ENCODE data around the gene MS4A4E. TPM values are rescaled to one million over a fixed set of nuclear protein-coding genes. Genes with fewer than 3 reads are reported as not detected.

The MS4A4E gene
- total and polyA plus RNA-seq, 2 of the 13 experiments (the other 11 are each of a cell fraction or from before 2014, with no cell fraction given) = not detected

- Histone ChIP-seq H3K9ac (ENCODE audit: insufficient read depth, low read depth, low read length) (no peak overlapping the region), H3K4me1 (ENCODE audit: insufficient read depth, low read length) (no peaks in the 10 kb centered on the region), H3K27me3 (ENCODE audit: control insufficient read depth in 1 of 2, insufficient read depth in 2 of 2, low read length in 2 of 2) (no peaks in the 10 kb centered on the region), H3K9me3 (ENCODE audit: low read length) (no peaks in the 10 kb centered on the region), H3K4me3 (replicated peaks in 1 of 3; ENCODE audit: insufficient read depth in 1 of 3, low read depth in 2 of 3, low read length in 3 of 3) (no peak overlapping the region), H2AFZ (ENCODE audit: low read length) (no peak overlapping the region), H4K20me1 (ENCODE audit: insufficient read depth, low read length) (no peaks in the 10 kb centered on the region), H3K4me2 (ENCODE audit: low read depth, low read length) (no peak overlapping the region), H3K27ac (ENCODE audit: extremely low read length, insufficient read depth, low read length) (no peak overlapping the region), H3K36me3 (replicated peaks in 1 of 2; ENCODE audit: control insufficient read depth in 1 of 2, insufficient read depth in 2 of 2, low read length in 2 of 2) (no peaks in the 10 kb centered on the region), H3K79me2 (ENCODE audit: insufficient read depth, low read length) (no peaks in the 10 kb centered on the region)
- ChIA-PET POLR2A (no interaction called here), CTCF (ENCODE audit: low intra/inter-chr PET ratio, low total read pairs) (no interaction called here)
- TF ChIP-seq SAFB2 (CRISPR knock-in tag; IDR thresholded peaks at IDR 0.05; ENCODE audit: borderline replicate concordance, low read depth) (no peak), KLF9 (CRISPR knock-in tag; IDR thresholded peaks at IDR 0.05; ENCODE audit: low read depth) (no peak), HOXD1 (CRISPR knock-in tag; IDR thresholded peaks at IDR 0.05) (no peak), RAD51 (IDR thresholded peaks at IDR 0.05; ENCODE audit: borderline replicate concordance) (no peak), SYNCRIP (IDR thresholded peaks at IDR 0.05; ENCODE audit: insufficient read depth, low read depth, low read length) (no peak), ZFX (CRISPR knock-in tag; IDR thresholded peaks at IDR 0.05; ENCODE audit: low read depth) (no peak), NKX3-1 (CRISPR knock-in tag; IDR thresholded peaks at IDR 0.05) (no peak), THRA (CRISPR knock-in tag; IDR thresholded peaks at IDR 0.05; ENCODE audit: borderline replicate concordance) (no peak), PRPF4 (IDR thresholded peaks at IDR 0.05; ENCODE audit: low read depth, low read length, poor library complexity, severe bottlenecking) (no peak), SNAPC4 (CRISPR knock-in tag; IDR thresholded peaks at IDR 0.05) (no peak), DZIP1 (CRISPR knock-in tag; IDR thresholded peaks at IDR 0.05) (no peak), MAFK (conservative IDR thresholded peaks at IDR 0.05 in 1 of 2, IDR thresholded peaks at IDR 0.05 in 1 of 2; ENCODE audit: low read length in 2 of 2) (no peak), EED (CRISPR knock-in tag; IDR thresholded peaks at IDR 0.05) (no peak), BRCA1 (CRISPR knock-in tag; IDR thresholded peaks at IDR 0.05) (no peak), TAF1 (CRISPR knock-in tag; IDR thresholded peaks at IDR 0.05) (no peak), ZNF576 (CRISPR knock-in tag; IDR thresholded peaks at IDR 0.05) (no peak)
- FAIRE-seq (no peak), ATAC-seq (no peak), DNase-seq (ENCODE audit: low spot score) (no peak)
- in situ Hi-C loops (cut with HindIII; ENCODE audit: extremely low pct_ligation_motif_present, low pct_unique_long_range_greater_than_20kb) = no loop called here
- 7% methylated on average over 4 of the region's 6 CpGs for WGBS (ENCODE audit: low lambda C conversion rate)
- no TSS peak for BruUV-seq (replicated peaks)
- intact Hi-C loops (cut with micrococcal nuclease; ENCODE audit: unreplicated experiment) = loop anchor here (2.0 kb wide), 1 partner anchor 24 kb away; no protein-coding TSS in a partner anchor
Measured at GRCh38 chr11:60168306-60168705, 74.6 kb downstream of the MS4A4E start.

Data from HepG2 (cell line).